Caco-2 (cell line): ENCODE results near the gene WDR54. TPM values are rescaled to one million over a fixed set of nuclear protein-coding genes. Genes with fewer than 3 reads are reported as not detected.

Experiments used
- BruUV-seq: library from RNA; stranded (reverse); fragments of 400-500 nt; replicated peaks from 2 replicates; lab custom pipeline; 2021; lab: Mats Ljungman, UMichigan
- CTCF ChIA-PET: fragments of 300-600 bp; sonication (Branson Sonifier 250); formaldehyde crosslinking; loops from one replicate; lab custom pipeline; 2022; ENCODE audit warnings: antibody characterized with exemption; lab: Charles Lee
- POLR2A ChIA-PET: fragments of 300-600 bp; sonication (Branson Sonifier 250); formaldehyde crosslinking; loops from one replicate; lab custom pipeline; 2022; ENCODE audit warnings: antibody characterized with exemption; lab: Charles Lee
- DNase-seq, 2 experiments: peaks; one replicate each; pipeline versions ENCODE4 v3.0.0 to v3.0.0-alpha.2; 2020 to 2022
- H3K27me3 ChIP-seq: replicated peaks from 2 replicates; pipeline ENCODE4 v1.6.0; 2011; ENCODE audit warnings: low read length; ENCODE audit not compliant: control insufficient read depth, insufficient read depth
- H3K36me3 ChIP-seq: 2 replicates; pipeline ENCODE4 v1.5.1; 2011; ENCODE audit warnings: low read length; ENCODE audit not compliant: control insufficient read depth, insufficient read depth
- H3K4me1 ChIP-seq: fragments of 250-450 bp; sonication (Bioruptor Pico); 2 replicates; pipeline ENCODE4 v1.5.1; 2020; ENCODE audit warnings: mild to moderate bottlenecking
- H3K4me3 ChIP-seq: 2 replicates; pipeline ENCODE4 v1.5.1; 2011; ENCODE audit warnings: low read depth, mild to moderate bottlenecking, control low read depth, low read length
- H3K9me3 ChIP-seq: fragments of 250-450 bp; sonication (Bioruptor Pico); 2 replicates; pipeline ENCODE4 v1.5.1; 2020; ENCODE audit warnings: mild to moderate bottlenecking, moderate library complexity
- H3K27ac Mint-ChIP-seq: one replicate; pipeline ENCODE4 v1.8.0; 2022; ENCODE audit warnings: mixed read lengths; ENCODE audit not compliant: unreplicated experiment
- H3K27me3 Mint-ChIP-seq: one replicate; pipeline ENCODE4 v1.8.0; 2022; ENCODE audit warnings: mixed read lengths; ENCODE audit not compliant: insufficient read depth, unreplicated experiment
- H3K36me3 Mint-ChIP-seq: one replicate; pipeline ENCODE4 v1.8.0; 2022; ENCODE audit warnings: mild to moderate bottlenecking, mixed read lengths; ENCODE audit not compliant: insufficient read depth, unreplicated experiment
- H3K4me1 Mint-ChIP-seq: one replicate; pipeline ENCODE4 v1.8.0; 2022; ENCODE audit warnings: low read depth, mixed read lengths; ENCODE audit not compliant: unreplicated experiment
- H3K4me3 Mint-ChIP-seq: one replicate; pipeline ENCODE4 v1.8.0; 2022; ENCODE audit warnings: mild to moderate bottlenecking, moderate library complexity, mixed read lengths; ENCODE audit not compliant: unreplicated experiment
- H3K9me3 Mint-ChIP-seq: one replicate; pipeline ENCODE4 v1.8.0; 2022; ENCODE audit warnings: mixed read lengths; ENCODE audit not compliant: unreplicated experiment
- CTCF ChIP-seq, 2 experiments: fragments of 200-600 bp in 1 of 2; IDR thresholded peaks; 1 replicate in 1 of 2; 2 replicates in 1 of 2; pipeline versions ENCODE4 v1.5.1 to v1.8.0; 2011 to 2022; ENCODE audit warnings: antibody characterized with exemption in 1 of 2, control low read depth in 1 of 2, inconsistent platforms in 1 of 2, low read depth in 1 of 2, low read length in 1 of 2, mild to moderate bottlenecking in 1 of 2, moderate library complexity in 1 of 2; ENCODE audit not compliant: insufficient read depth in 1 of 2, severe bottlenecking in 1 of 2, unreplicated experiment in 1 of 2
- intact Hi-C: fragments of 100-400 bp; cut with micrococcal nuclease; formaldehyde crosslinking; loops from one replicate; pipeline ENCODE4 v1.10.0; 2022; ENCODE audit not compliant: unreplicated experiment
- total RNA-seq: library from RNA; stranded (reverse); gene quantifications from 2 replicates; pipeline ENCODE4 v1.2.3, GENCODE V29; 2022

Gene WDR54
- total RNA-seq, 1 experiment from 2014 or later: 9.9 TPM

GRCh38 chr2:74396149-74396548, 25.4 kb upstream of the WDR54 start:
- H3K36me3 ChIP-seq: no peaks in the 10 kb centered on the region
- H3K9me3 Mint-ChIP-seq: no peaks in the 10 kb centered on the region
- H3K9me3 ChIP-seq: no peaks in the 10 kb centered on the region
- BruUV-seq: no TSS peak
- DNase-seq: no peak
- no peaks in the 10 kb centered on the region for H3K36me3 Mint-ChIP-seq
- H3K4me3 Mint-ChIP-seq: no peak overlapping the region
- no peak overlapping the region for H3K27ac Mint-ChIP-seq
- intact Hi-C loops: no loop called here
- TF ChIP-seq CTCF (IDR thresholded peaks at IDR 0.05; ENCODE audit: insufficient read depth in 1 of 2, low read depth in 1 of 2, low read length in 1 of 2, severe bottlenecking in 1 of 2, unreplicated experiment in 1 of 2): no peak
- H3K4me1 Mint-ChIP-seq: peaks cover 6% of the 10 kb centered on the region
- H3K4me3 ChIP-seq: no peak overlapping the region
- H3K27me3 ChIP-seq: no peaks in the 10 kb centered on the region
- no peaks in the 10 kb centered on the region for H3K4me1 ChIP-seq
- peaks cover 3% of the 10 kb centered on the region for H3K27me3 Mint-ChIP-seq
- ChIA-PET CTCF (no interaction called here), POLR2A (no interaction called here)

GRCh38 chr2:74399785-74400184, 21.7 kb upstream of the WDR54 start:
- CTCF ChIA-PET: interaction anchor here (1.0 to 2.1 kb wide), 2 partner anchors 8 to 150 kb away, joined by 3 to 7 read pairs; no protein-coding TSS in a partner anchor
- Mint-ChIP-seq H3K4me3 (no peak overlapping the region), H3K9me3 (no peaks in the 10 kb centered on the region), H3K27ac (no peak overlapping the region), H3K4me1 (no peaks in the 10 kb centered on the region), H3K27me3 (peaks cover 7% of the 10 kb centered on the region), H3K36me3 (no peaks in the 10 kb centered on the region)
- Histone ChIP-seq H3K27me3 (no peaks in the 10 kb centered on the region), H3K4me3 (no peak overlapping the region), H3K9me3 (no peaks in the 10 kb centered on the region), H3K36me3 (no peaks in the 10 kb centered on the region), H3K4me1 (no peaks in the 10 kb centered on the region)
- TF ChIP-seq CTCF (IDR thresholded peaks at IDR 0.05; ENCODE audit: insufficient read depth in 1 of 2, low read depth in 1 of 2, low read length in 1 of 2, severe bottlenecking in 1 of 2, unreplicated experiment in 1 of 2): peak in 1 of 2 experiments; percentile 38
- BruUV-seq: no TSS peak
- peak in 1 of 2 experiments; percentile 39 for DNase-seq
- intact Hi-C loops: no loop called here
- POLR2A ChIA-PET: no interaction called here

- Histone ChIP-seq H3K36me3 (no peaks in the 10 kb centered on the region), H3K27me3 (no peaks in the 10 kb centered on the region), H3K4me1 (no peaks in the 10 kb centered on the region), H3K4me3 (no peak overlapping the region), H3K9me3 (no peaks in the 10 kb centered on the region)
- Mint-ChIP-seq H3K27ac (no peak overlapping the region), H3K36me3 (no peaks in the 10 kb centered on the region), H3K27me3 (peaks cover 4% of the 10 kb centered on the region), H3K9me3 (no peaks in the 10 kb centered on the region), H3K4me3 (no peak overlapping the region), H3K4me1 (no peaks in the 10 kb centered on the region)
- no peak for DNase-seq
- BruUV-seq: no TSS peak
- intact Hi-C loops: no loop called here
- TF ChIP-seq CTCF (IDR thresholded peaks at IDR 0.05; ENCODE audit: insufficient read depth in 1 of 2, low read depth in 1 of 2, low read length in 1 of 2, severe bottlenecking in 1 of 2, unreplicated experiment in 1 of 2): no peak
- POLR2A ChIA-PET: interaction anchor here (0.6 kb wide), 1 partner anchor 185 kb away, joined by 4 read pairs; no protein-coding TSS in a partner anchor
- CTCF ChIA-PET: interaction anchor here (0.6 to 0.9 kb wide), 3 partner anchors 11 to 1878 kb away, joined by 3 to 4 read pairs (median 3); no protein-coding TSS in a partner anchor
Measured at GRCh38 chr2:74401891-74402290, 19.6 kb upstream of the WDR54 start.
